Calu3 (cell line): ENCODE measurements around the gene GSE1. TPM values are rescaled to one million over a fixed set of nuclear protein-coding genes. Genes with fewer than 3 reads are reported as not detected.

Experiments used
- BruUV-seq: library from RNA; stranded (reverse); fragments of 400-500 nt; replicated peaks from 2 replicates; lab custom pipeline; 2021; lab: Mats Ljungman, UMichigan
- CTCF ChIA-PET: fragments of 300-600 bp; sonication (Branson Sonifier 250); formaldehyde crosslinking; loops from one replicate; lab custom pipeline; 2022; ENCODE audit warnings: antibody characterized with exemption; lab: Charles Lee
- DNase-seq: peaks from one replicate; pipeline ENCODE4 v3.0.0; 2022
- H3K27ac Mint-ChIP-seq: one replicate; pipeline ENCODE4 v1.8.0; 2022; ENCODE audit warnings: mixed read lengths; ENCODE audit not compliant: unreplicated experiment
- H3K27me3 Mint-ChIP-seq: one replicate; pipeline ENCODE4 v1.8.0; 2022; ENCODE audit warnings: mixed read lengths; ENCODE audit not compliant: unreplicated experiment
- H3K36me3 Mint-ChIP-seq: one replicate; pipeline ENCODE4 v1.8.0; 2022; ENCODE audit warnings: mild to moderate bottlenecking, moderate library complexity, mixed read lengths; ENCODE audit not compliant: insufficient read depth, unreplicated experiment
- H3K4me1 Mint-ChIP-seq: one replicate; pipeline ENCODE4 v1.8.0; 2022; ENCODE audit warnings: mild to moderate bottlenecking, low read depth, mixed read lengths; ENCODE audit not compliant: unreplicated experiment
- H3K4me3 Mint-ChIP-seq: one replicate; pipeline ENCODE4 v1.8.0; 2022; ENCODE audit warnings: mild to moderate bottlenecking, low read depth, moderate library complexity, mixed read lengths; ENCODE audit not compliant: unreplicated experiment
- H3K9me3 Mint-ChIP-seq: one replicate; pipeline ENCODE4 v1.8.0; 2022; ENCODE audit warnings: low read depth, mixed read lengths; ENCODE audit not compliant: unreplicated experiment
- CTCF ChIP-seq: fragments of 200-600 bp; IDR thresholded peaks from one replicate; pipeline ENCODE4 v1.8.0; 2022; ENCODE audit warnings: antibody characterized with exemption; ENCODE audit not compliant: unreplicated experiment
- intact Hi-C: fragments of 100-400 bp; cut with micrococcal nuclease; formaldehyde crosslinking; loops from one replicate; pipeline ENCODE4 v1.10.0; 2022; ENCODE audit not compliant: unreplicated experiment
- total RNA-seq: library from RNA; stranded (reverse); gene quantifications from 2 replicates; pipeline ENCODE4 v1.2.3, GENCODE V29; 2022

Gene GSE1
- total RNA-seq, 1 experiment from 2014 or later: 45.3 TPM

GRCh38 chr16:85570213-85570734 lies 42.8 kb upstream of the GSE1 start:
- CTCF ChIA-PET: no interaction called here
- intact Hi-C loops: no loop called here
- peak; percentile 24 for DNase-seq
- H3K36me3 Mint-ChIP-seq: no peaks in the 10 kb centered on the region
- no peak overlapping the region for H3K27ac Mint-ChIP-seq
- BruUV-seq: no TSS peak
- H3K9me3 Mint-ChIP-seq: no peaks in the 10 kb centered on the region
- H3K4me1 Mint-ChIP-seq: peaks cover 26% of the 10 kb centered on the region
- no peak overlapping the region for H3K4me3 Mint-ChIP-seq
- peaks cover 6% of the 10 kb centered on the region for H3K27me3 Mint-ChIP-seq
- TF ChIP-seq CTCF: no peak

- TF ChIP-seq CTCF: no peak
- H3K4me3 Mint-ChIP-seq: no peak overlapping the region
- peaks cover 13% of the 10 kb centered on the region for H3K27me3 Mint-ChIP-seq
- H3K27ac Mint-ChIP-seq: no peak overlapping the region
- no peak for DNase-seq
- H3K9me3 Mint-ChIP-seq: no peaks in the 10 kb centered on the region
- no TSS peak for BruUV-seq
- no peaks in the 10 kb centered on the region for H3K36me3 Mint-ChIP-seq
- intact Hi-C loops: no loop called here
- CTCF ChIA-PET: interaction anchor here (1.0 kb wide), 1 partner anchor 42 kb away, joined by 3 read pairs; the partner anchor contains the start of gene GSE1
- peaks cover 26% of the 10 kb centered on the region for H3K4me1 Mint-ChIP-seq
Measured at GRCh38 chr16:85570735-85571562, 42.2 kb upstream of the GSE1 start.

GRCh38 chr16:85571563-85571812 lies 41.6 kb upstream of the GSE1 start:
- Mint-ChIP-seq H3K9me3 (no peaks in the 10 kb centered on the region), H3K27ac (no peak overlapping the region), H3K27me3 (peaks cover 14% of the 10 kb centered on the region), H3K36me3 (no peaks in the 10 kb centered on the region), H3K4me3 (no peak overlapping the region), H3K4me1 (peaks cover 26% of the 10 kb centered on the region)
- intact Hi-C loops: no loop called here
- CTCF ChIA-PET: interaction anchor here (1.0 kb wide), 1 partner anchor 42 kb away, joined by 3 read pairs; the partner anchor contains the start of gene GSE1
- no TSS peak for BruUV-seq
- no peak for DNase-seq
- TF ChIP-seq CTCF: no peak

GRCh38 chr16:85571813-85572619 lies 41.1 kb upstream of the GSE1 start:
- peaks cover 15% of the 10 kb centered on the region for H3K27me3 Mint-ChIP-seq
- H3K4me3 Mint-ChIP-seq: no peak overlapping the region
- intact Hi-C loops: no loop called here
- BruUV-seq: no TSS peak
- no peak for DNase-seq
- no peaks in the 10 kb centered on the region for H3K9me3 Mint-ChIP-seq
- no peak for TF ChIP-seq CTCF
- H3K4me1 Mint-ChIP-seq: peaks cover 26% of the 10 kb centered on the region
- no peak overlapping the region for H3K27ac Mint-ChIP-seq
- no peaks in the 10 kb centered on the region for H3K36me3 Mint-ChIP-seq
- CTCF ChIA-PET: interaction anchor here (1.0 kb wide), 1 partner anchor 41 kb away, joined by 3 read pairs; the partner anchor contains the start of gene GSE1
